ENCODE data around the gene ECE1. TPM values are rescaled to one million over a fixed set of nuclear protein-coding genes. Genes with fewer than 3 reads are reported as not detected.
A peak's percentile ranks its signal among the peaks of the same experiment; 100 is the strongest.

Gene ECE1
- total and polyA plus RNA-seq, 12 donors: 86.1 to 588 (median 222) TPM

GRCh38 chr1:21335750-21336224 lies 45.5 kb upstream of the ECE1 start:
- H3K4me3 ChIP-seq: no peak overlapping the region

DNA sequence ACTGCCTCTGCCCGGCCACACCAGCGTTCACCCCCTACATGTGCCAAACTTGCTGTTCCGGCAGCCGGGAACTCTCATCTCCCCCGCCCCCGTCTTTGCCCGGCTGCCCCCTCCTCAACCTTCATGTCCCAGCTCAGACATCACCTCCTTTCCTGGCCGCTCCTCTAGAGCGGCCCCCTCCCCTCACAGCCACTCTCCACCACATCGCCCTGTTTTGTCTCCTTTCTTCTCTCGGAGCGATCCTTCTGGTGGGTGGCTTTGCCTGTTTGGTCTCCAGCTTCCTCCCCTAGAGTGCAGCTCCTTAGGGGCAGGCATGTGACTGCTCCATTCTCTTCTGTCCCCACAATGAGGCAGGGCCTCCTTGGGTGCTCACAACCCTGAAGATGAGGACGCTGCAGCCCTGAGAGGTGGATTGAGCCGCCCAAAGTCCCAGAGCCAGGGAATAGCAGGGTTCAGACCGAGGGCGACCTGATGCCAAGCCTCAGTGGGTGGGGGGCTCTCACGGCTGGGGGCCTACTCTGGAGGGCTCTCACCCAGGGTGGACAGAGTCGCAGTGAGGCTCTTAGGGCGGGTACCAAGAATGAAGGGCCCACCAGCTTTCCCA lies 44.9 kb upstream of the ECE1 start:
- H3K4me1 ChIP-seq (replicated peaks in 1 of 2): peaks cover 96 to 97% of the 10 kb centered on the region in 2 donors
- H3K36me3 ChIP-seq (replicated peaks in 1 of 2): no peaks in the 10 kb centered on the region
- WGBS, 4 donors: 33 to 38% (median 34%) methylated on average over 15 to 19 of the region's 19 CpGs
- peak in 2 of 7 donors; percentile 28 to 35 for DNase-seq
- TF ChIP-seq POLR2A (IDR thresholded peaks at IDR 0.05): no peak
- peak in 2 of 6 experiments; percentile 3 to 36 for TF ChIP-seq CTCF (IDR thresholded peaks at IDR 0.05)
- intact Hi-C loops (cut with DNase I): no loop called here
- H3K9me3 ChIP-seq (replicated peaks in 1 of 3): no peaks in the 10 kb centered on the region
- no peaks in the 10 kb centered on the region for H3K27me3 ChIP-seq
- peak overlapping the region; percentile 66 to 96 (median 94) for H3K27ac ChIP-seq
- H3K4me3 ChIP-seq: peak overlapping the region in 2 of 4 donors; percentile 10 to 31

More at GRCh38 chr1:21335750-21336224, 45.5 kb upstream of the ECE1 start:
- no peaks in the 10 kb centered on the region for H3K9me3 ChIP-seq (replicated peaks in 1 of 3)
- H3K27me3 ChIP-seq: no peaks in the 10 kb centered on the region
- TF ChIP-seq POLR2A (IDR thresholded peaks at IDR 0.05) (no peak), CTCF (IDR thresholded peaks at IDR 0.05) (no peak)
- peak in 6 of 7 donors; percentile 33 to 76 (median 68) for DNase-seq
- 54 to 66% (median 63%) methylated on average over 3 of the region's 3 CpGs for WGBS, 4 donors
- H3K4me1 ChIP-seq (replicated peaks in 1 of 2): peaks cover 95 to 97% of the 10 kb centered on the region in 2 donors
- H3K27ac ChIP-seq: peak overlapping the region; percentile 66 to 96 (median 94)
- intact Hi-C loops (cut with DNase I): no loop called here
- no peaks in the 10 kb centered on the region for H3K36me3 ChIP-seq (replicated peaks in 1 of 2)

- WGBS, 4 donors: 3 to 11% (median 8%) methylated on average over 5 to 20 of the region's 20 CpGs
- Histone ChIP-seq H3K27ac (peak overlapping the region; percentile 66 to 96 (median 94)), H3K4me3 (peak overlapping the region in 2 of 4 donors; percentile 10 to 31), H3K36me3 (replicated peaks in 1 of 2) (no peaks in the 10 kb centered on the region), H3K9me3 (replicated peaks in 1 of 3) (no peaks in the 10 kb centered on the region), H3K27me3 (no peaks in the 10 kb centered on the region), H3K4me1 (replicated peaks in 1 of 2) (peaks cover 96 to 97% of the 10 kb centered on the region in 2 donors)
- TF ChIP-seq POLR2A (IDR thresholded peaks at IDR 0.05) (peak in 1 of 2 donors; percentile 16), CTCF (IDR thresholded peaks at IDR 0.05) (peak; percentile 77 to 91 (median 85))
- DNase-seq: peak; percentile 79 to 93 (median 88)
- intact Hi-C loops (cut with DNase I): no loop called here
These were observed 44.2 kb upstream of the ECE1 start for GRCh38 chr1:21334214-21335087.

GRCh38 chr1:21333824-21334213 lies 43.6 kb upstream of the ECE1 start:
- intact Hi-C loops (cut with DNase I): no loop called here
- peak overlapping the region; percentile 66 to 96 (median 94) for H3K27ac ChIP-seq
- H3K36me3 ChIP-seq (replicated peaks in 1 of 2): no peaks in the 10 kb centered on the region
- DNase-seq: no peak
- WGBS, 4 donors: 68 to 84% (median 75%) methylated on average over 5 of the region's 5 CpGs
- peaks cover 96 to 97% of the 10 kb centered on the region in 2 donors for H3K4me1 ChIP-seq (replicated peaks in 1 of 2)
- H3K27me3 ChIP-seq: no peaks in the 10 kb centered on the region
- no peak overlapping the region for H3K4me3 ChIP-seq
- TF ChIP-seq POLR2A (IDR thresholded peaks at IDR 0.05) (no peak), CTCF (IDR thresholded peaks at IDR 0.05) (no peak)
- no peaks in the 10 kb centered on the region for H3K9me3 ChIP-seq (replicated peaks in 1 of 3)
